IMR-90 (cell line): ENCODE measurements around the gene OR2H1. TPM values are rescaled to one million over a fixed set of nuclear protein-coding genes. Genes with fewer than 3 reads are reported as not detected.

ENCODE experiments used
- ATAC-seq: fragments of 200-7000 bp; cut with Tn5 transposase; 2 replicates; pipeline ENCODE4 v1.9.1; 2020; ENCODE audit warnings: low read depth, mild to moderate bottlenecking, moderate library complexity
- BruUV-seq: library from RNA; stranded (reverse); fragments of 400-500 nt; replicated peaks from 2 replicates; lab custom pipeline; 2021; lab: Mats Ljungman, UMichigan
- CTCF ChIA-PET: fragments of 300-600 bp; formaldehyde crosslinking; extraction: SDS; loops from one replicate; lab custom pipeline; 2021; ENCODE audit warnings: antibody characterized with exemption; lab: Yijun Ruan, JAX
- POLR2A ChIA-PET: fragments of 300-600 bp; sonication (Branson Sonifier 250); formaldehyde crosslinking; loops from one replicate; lab custom pipeline; 2022; ENCODE audit warnings: antibody characterized with exemption; ENCODE audit not compliant: unreplicated experiment; lab: Charles Lee
- DNase-seq: peaks from one replicate; pipeline ENCODE4 v3.0.0; 2013
- H2AFZ ChIP-seq: replicated peaks from 2 replicates; pipeline ENCODE3; 2013; ENCODE audit warnings: low read length, mild to moderate bottlenecking; ENCODE audit not compliant: poor library complexity
- H2AK5ac ChIP-seq: 2 replicates; pipeline ENCODE4 v1.6.1; 2013; ENCODE audit warnings: low read depth, low read length, inconsistent platforms
- H2AK9ac ChIP-seq: replicated peaks from 2 replicates; pipeline ENCODE3; 2013; ENCODE audit warnings: mild to moderate bottlenecking, low read depth, low read length, moderate library complexity; ENCODE audit not compliant: poor library complexity
- H2BK120ac ChIP-seq: 2 replicates; pipeline ENCODE4 v1.6.1; 2013; ENCODE audit warnings: low read depth, low read length, inconsistent platforms
- H2BK15ac ChIP-seq: 3 replicates; pipeline ENCODE4 v1.6.1; 2013; ENCODE audit warnings: low read depth, low read length, inconsistent platforms
- H2BK20ac ChIP-seq: 2 replicates; pipeline ENCODE4 v1.6.1; 2013; ENCODE audit warnings: low read depth, mild to moderate bottlenecking, inconsistent platforms, low read length, moderate library complexity
- H2BK5ac ChIP-seq: 2 replicates; pipeline ENCODE4 v1.6.1; 2013; ENCODE audit warnings: mild to moderate bottlenecking, low read depth, low read length, inconsistent platforms; ENCODE audit not compliant: poor library complexity, severe bottlenecking
- H3K14ac ChIP-seq: replicated peaks from 2 replicates; pipeline ENCODE4 v1.6.1; 2013; ENCODE audit warnings: low read depth, low read length, inconsistent platforms
- H3K18ac ChIP-seq: 2 replicates; pipeline ENCODE4 v1.6.1; 2013; ENCODE audit warnings: low read depth, low read length, control low read depth
- H3K23ac ChIP-seq: 2 replicates; pipeline ENCODE4 v1.6.1; 2013; ENCODE audit warnings: low read depth, low read length, inconsistent platforms
- H3K27ac ChIP-seq: 2 replicates; pipeline ENCODE4 v1.5.1; 2013; ENCODE audit warnings: mild to moderate bottlenecking, control low read depth, low read length; ENCODE audit not compliant: insufficient read depth
- H3K27me3 ChIP-seq: 2 replicates; pipeline ENCODE4 v1.6.1; 2013; ENCODE audit warnings: low read length; ENCODE audit not compliant: control insufficient read depth, insufficient read depth
- H3K36me3 ChIP-seq: 2 replicates; pipeline ENCODE4 v1.6.1; 2013; ENCODE audit warnings: low read length, mixed read lengths; ENCODE audit not compliant: control insufficient read depth, insufficient read depth
- H3K4ac ChIP-seq: 2 replicates; pipeline ENCODE4 v1.6.1; 2013; ENCODE audit warnings: low read depth, low read length, inconsistent platforms
- H3K4me1 ChIP-seq: 2 replicates; pipeline ENCODE4 v1.6.1; 2013; ENCODE audit warnings: low read length, mixed read lengths; ENCODE audit not compliant: control insufficient read depth, insufficient read depth
- H3K4me2 ChIP-seq: 2 replicates; pipeline ENCODE4 v1.6.1; 2013; ENCODE audit warnings: low read depth, mild to moderate bottlenecking, control low read depth, low read length, moderate library complexity
- H3K4me3 ChIP-seq: 2 replicates; pipeline ENCODE4 v1.5.1; 2013; ENCODE audit warnings: low read depth, mild to moderate bottlenecking, control low read depth, low read length, moderate library complexity; ENCODE audit not compliant: insufficient read depth
- H3K56ac ChIP-seq: 2 replicates; pipeline ENCODE4 v1.6.1; 2013; ENCODE audit warnings: low read length, inconsistent platforms; ENCODE audit not compliant: insufficient read depth; ENCODE audit errors: extremely low read depth
- H3K79me1 ChIP-seq, 2 experiments: 2 replicates each; pipeline ENCODE4 v1.6.1; 2013; ENCODE audit warnings: low read length in 2 of 2, inconsistent platforms in 1 of 2, low read depth in 1 of 2
- H3K9ac ChIP-seq: 2 replicates; pipeline ENCODE4 v1.6.1; 2013; ENCODE audit warnings: low read depth, low read length, control low read depth
- H3K9me1 ChIP-seq: 2 replicates; pipeline ENCODE4 v1.6.1; 2013; ENCODE audit warnings: low read length, inconsistent platforms; ENCODE audit not compliant: insufficient read depth
- H3K9me3 ChIP-seq: 2 replicates; pipeline ENCODE4 v1.6.1; 2013; ENCODE audit warnings: low read length; ENCODE audit not compliant: control insufficient read depth, insufficient read depth
- H4K20me1 ChIP-seq: 2 replicates; pipeline ENCODE4 v1.6.1; 2013; ENCODE audit warnings: low read length, inconsistent platforms; ENCODE audit not compliant: insufficient read depth
- H4K5ac ChIP-seq: 2 replicates; pipeline ENCODE4 v1.6.1; 2013; ENCODE audit warnings: mild to moderate bottlenecking, low read depth, low read length, control low read depth
- H4K8ac ChIP-seq, 2 experiments: 2 replicates each; pipeline ENCODE4 v1.6.1; 2013; ENCODE audit warnings: low read depth in 2 of 2, low read length in 2 of 2, control low read depth in 1 of 2, inconsistent platforms in 1 of 2
- H4K91ac ChIP-seq: 2 replicates; pipeline ENCODE4 v1.6.1; 2013; ENCODE audit warnings: low read depth, low read length, inconsistent platforms; ENCODE audit not compliant: insufficient read depth
- CEBPB ChIP-seq: IDR thresholded peaks from 2 replicates; pipeline ENCODE4 v1.6.1; 2012; ENCODE audit warnings: low read depth, low read length, improper control_type of control experiment
- CHD1 ChIP-seq: IDR thresholded peaks from 2 replicates; pipeline ENCODE4 v1.6.1; 2012; ENCODE audit warnings: low read depth, low read length, improper control_type of control experiment
- ELK1 ChIP-seq: fragments of 150-350 bp; IDR thresholded peaks from 2 replicates; pipeline ENCODE4 v1.6.1; 2016; ENCODE audit warnings: low read depth, mild to moderate bottlenecking, low read length, moderate library complexity, borderline replicate concordance
- NFE2L2 ChIP-seq: fragments of 150-350 bp; IDR thresholded peaks from 2 replicates; pipeline ENCODE4 v1.6.1; 2016; ENCODE audit warnings: low read depth, mild to moderate bottlenecking, low read length
- RFX5 ChIP-seq: IDR thresholded peaks from 2 replicates; pipeline ENCODE4 v1.8.0; 2012; ENCODE audit warnings: low read depth, mild to moderate bottlenecking, low read length, moderate library complexity
- WGBS, 2 experiments: methylation state at CpG; one replicate each; pipeline versions ENCODE4 v1.1.5 to v1.1.7; 2013; ENCODE audit warnings: missing lambda C conversion rate in 2 of 2; ENCODE audit not compliant: insufficient read length in 1 of 2; ENCODE audit errors: extremely low coverage in 2 of 2; 5-methylcytosine and 5-hydroxymethylcytosine counted together
- dilution Hi-C: fragments of 300-500 bp; cut with HindIII; formaldehyde crosslinking; loops from one replicate; pipeline ENCODE4 v1.14.3; 2018; ENCODE audit warnings: low sequenced_read_pairs; ENCODE audit not compliant: unreplicated experiment
- in situ Hi-C: fragments of 300-500 bp; cut with MboI; formaldehyde crosslinking; loops from 3 replicates; pipeline ENCODE4 v1.14.3; 2019; ENCODE audit warnings: low sequenced_read_pairs, inconsistent platforms, mixed read lengths
- intact Hi-C: fragments of 100-400 bp; cut with micrococcal nuclease; formaldehyde crosslinking; loops from 2 replicates; pipeline ENCODE4 v1.10.0; 2022
- polyA plus RNA-seq, 3 experiments: library from polyadenylated mRNA; depleted of rRNA; stranded (reverse); fragments of >200 nt; gene quantifications; 2 replicates each; pipeline ENCODE4 v1.2.3, GENCODE V29; 2012; ENCODE audit warnings: low replicate concordance in 1 of 3
- total RNA-seq: library from RNA; depleted of rRNA; stranded (reverse); fragments of >200 nt; gene quantifications from 2 replicates; pipeline ENCODE4 v1.2.3, GENCODE V29; 2012

The OR2H1 gene
- total and polyA plus RNA-seq, 2 of the 4 experiments (the other 2 are of a cell fraction) = not detected

GRCh38 chr6:29501106-29501505, 44.2 kb downstream of the OR2H1 start:
- H3K4me3 ChIP-seq = no peak overlapping the region
- H3K79me1 ChIP-seq = no peaks in the 10 kb centered on the region
- H3K9ac ChIP-seq = no peak overlapping the region
- ATAC-seq (no peak), DNase-seq (no peak)
- no peak overlapping the region for H4K5ac ChIP-seq
- no peak overlapping the region for H3K27ac ChIP-seq
- H2BK5ac ChIP-seq = no peak overlapping the region
- no peak overlapping the region for H4K91ac ChIP-seq
- no peak overlapping the region for H3K56ac ChIP-seq
- no peak overlapping the region for H2BK20ac ChIP-seq
- no peak overlapping the region for H3K4me2 ChIP-seq
- no peaks in the 10 kb centered on the region for H3K9me1 ChIP-seq
- peaks cover 8% of the 10 kb centered on the region; the same call in 1 of the 2 replicates for H3K9me3 ChIP-seq
- no peak overlapping the region for H3K4ac ChIP-seq
- intact Hi-C loops (no loop called here), in situ Hi-C loops (no loop called here), dilution Hi-C loops (no loop called here)
- H3K4me1 ChIP-seq = no peaks in the 10 kb centered on the region
- TF ChIP-seq CHD1 (no peak), NFE2L2 (no peak), CEBPB (0 out of 2 replicates have a peak, but pooled peaks have one; percentile 3), ELK1 (no peak), RFX5 (no peak)
- BruUV-seq = no TSS peak
- no peak overlapping the region for H2AK9ac ChIP-seq
- no peak overlapping the region for H2BK120ac ChIP-seq
- H3K14ac ChIP-seq = no peak overlapping the region
- H3K36me3 ChIP-seq = no peaks in the 10 kb centered on the region
- no peak overlapping the region for H2AK5ac ChIP-seq
- no peak overlapping the region for H4K8ac ChIP-seq
- no peaks in the 10 kb centered on the region for H4K20me1 ChIP-seq
- H2BK15ac ChIP-seq = no peak overlapping the region
- WGBS, 2 experiments = 80% methylated on average over 3 of the region's 6 CpGs; no CpG with 5 or more reads in 1 of the 2 experiments
- no peak overlapping the region for H2AFZ ChIP-seq
- H3K23ac ChIP-seq = no peak overlapping the region
- ChIA-PET POLR2A (no interaction called here), CTCF (no interaction called here)
- H3K27me3 ChIP-seq = no peaks in the 10 kb centered on the region
- no peak overlapping the region for H3K18ac ChIP-seq
